ENCODE measurements around the gene SACS. TPM values are rescaled to one million over a fixed set of nuclear protein-coding genes. Genes with fewer than 3 reads are reported as not detected.

SACS gene
- total and polyA plus RNA-seq, 7 donors = 0.60 to 32.5 (median 20.9) TPM

GRCh38 chr13:23432626-23433025, 876 bp downstream of the SACS start:
- whole genome bisulfite sequencing, 2 donors = 54 to 59% methylated on average over 6 of the region's 6 CpGs
- intact Hi-C loops (cut with DNase I) = no loop called here
- Histone ChIP-seq H3K4me1 (peaks cover 0 to 34% (median 19%) of the 10 kb centered on the region in 4 donors), H3K4me3 (peak overlapping the region; percentile 48 to 66 (median 56)), H3K27ac (peak overlapping the region; percentile 70 to 81 (median 74)), H3K27me3 (no peaks in the 10 kb centered on the region), H3K9me3 (no peaks in the 10 kb centered on the region), H3K36me3 (no peaks in the 10 kb centered on the region)
- TF ChIP-seq POLR2A (IDR thresholded peaks at IDR 0.05) (no peak), CTCF (IDR thresholded peaks at IDR 0.05) (no peak), POLR2AphosphoS5 (IDR thresholded peaks at IDR 0.05) (no peak), EP300 (IDR thresholded peaks at IDR 0.05) (no peak)
- DNase-seq = no peak

- 75 to 83% methylated on average over 5 of the region's 5 CpGs for WGBS, 2 donors
- Histone ChIP-seq H3K4me1 (peaks cover 0 to 43% (median 29%) of the 10 kb centered on the region in 4 donors), H3K36me3 (no peaks in the 10 kb centered on the region), H3K27me3 (no peaks in the 10 kb centered on the region), H3K4me3 (no peak overlapping the region), H3K27ac (no peak overlapping the region), H3K9me3 (no peaks in the 10 kb centered on the region)
- intact Hi-C loops (cut with DNase I) = no loop called here
- DNase-seq = no peak
- TF ChIP-seq POLR2A (IDR thresholded peaks at IDR 0.05) (no peak), CTCF (IDR thresholded peaks at IDR 0.05) (no peak), POLR2AphosphoS5 (IDR thresholded peaks at IDR 0.05) (no peak), EP300 (IDR thresholded peaks at IDR 0.05) (no peak)
Observed at GRCh38 chr13:23430664-23431063, 2.8 kb downstream of the SACS start.

GRCh38 chr13:23427881-23428528, 5.5 kb downstream of the SACS start:
- Histone ChIP-seq H3K4me1 (peaks cover 0 to 54% (median 32%) of the 10 kb centered on the region in 4 donors), H3K4me3 (peak overlapping the region in 2 of 4 donors; percentile 3 to 9), H3K27me3 (no peaks in the 10 kb centered on the region), H3K9me3 (no peaks in the 10 kb centered on the region), H3K27ac (peak overlapping the region; percentile 78 to 88 (median 80)), H3K36me3 (no peaks in the 10 kb centered on the region)
- TF ChIP-seq CTCF (IDR thresholded peaks at IDR 0.05) (no peak), EP300 (IDR thresholded peaks at IDR 0.05) (no peak), POLR2AphosphoS5 (IDR thresholded peaks at IDR 0.05) (no peak), POLR2A (IDR thresholded peaks at IDR 0.05) (no peak)
- intact Hi-C loops (cut with DNase I) = loop anchor here (2.0 kb wide), 1 partner anchor 53 kb away; no protein-coding TSS in a partner anchor
- no peak for DNase-seq
- 50 to 72% methylated on average over 11 of the region's 11 CpGs for WGBS, 2 donors

GRCh38 chr13:23427342-23427843, 6.1 kb downstream of the SACS start:
- DNase-seq = peak; percentile 93
- Histone ChIP-seq H3K4me3 (peak overlapping the region in 2 of 4 donors; percentile 3 to 9), H3K36me3 (no peaks in the 10 kb centered on the region), H3K9me3 (no peaks in the 10 kb centered on the region), H3K27ac (peak overlapping the region; percentile 78 to 88 (median 80)), H3K4me1 (peaks cover 0 to 51% (median 29%) of the 10 kb centered on the region in 4 donors), H3K27me3 (no peaks in the 10 kb centered on the region)
- TF ChIP-seq EP300 (IDR thresholded peaks at IDR 0.05) = peak in 3 of 4 donors; percentile 76 to 90 (median 86)
- no peak for TF ChIP-seq POLR2A (IDR thresholded peaks at IDR 0.05)
- TF ChIP-seq POLR2AphosphoS5 (IDR thresholded peaks at IDR 0.05) = peak; percentile 77 to 94 (median 92)
- no peak for TF ChIP-seq CTCF (IDR thresholded peaks at IDR 0.05)
- intact Hi-C loops (cut with DNase I) = loop anchor here (2.0 kb wide), 1 partner anchor 53 kb away; no protein-coding TSS in a partner anchor
- whole genome bisulfite sequencing, 2 donors = 24 to 49% methylated on average over 7 of the region's 7 CpGs

Data from sigmoid colon (tissue), 7 donors.